ENCODE results near the gene RNGTT.

RNGTT gene

DNA sequence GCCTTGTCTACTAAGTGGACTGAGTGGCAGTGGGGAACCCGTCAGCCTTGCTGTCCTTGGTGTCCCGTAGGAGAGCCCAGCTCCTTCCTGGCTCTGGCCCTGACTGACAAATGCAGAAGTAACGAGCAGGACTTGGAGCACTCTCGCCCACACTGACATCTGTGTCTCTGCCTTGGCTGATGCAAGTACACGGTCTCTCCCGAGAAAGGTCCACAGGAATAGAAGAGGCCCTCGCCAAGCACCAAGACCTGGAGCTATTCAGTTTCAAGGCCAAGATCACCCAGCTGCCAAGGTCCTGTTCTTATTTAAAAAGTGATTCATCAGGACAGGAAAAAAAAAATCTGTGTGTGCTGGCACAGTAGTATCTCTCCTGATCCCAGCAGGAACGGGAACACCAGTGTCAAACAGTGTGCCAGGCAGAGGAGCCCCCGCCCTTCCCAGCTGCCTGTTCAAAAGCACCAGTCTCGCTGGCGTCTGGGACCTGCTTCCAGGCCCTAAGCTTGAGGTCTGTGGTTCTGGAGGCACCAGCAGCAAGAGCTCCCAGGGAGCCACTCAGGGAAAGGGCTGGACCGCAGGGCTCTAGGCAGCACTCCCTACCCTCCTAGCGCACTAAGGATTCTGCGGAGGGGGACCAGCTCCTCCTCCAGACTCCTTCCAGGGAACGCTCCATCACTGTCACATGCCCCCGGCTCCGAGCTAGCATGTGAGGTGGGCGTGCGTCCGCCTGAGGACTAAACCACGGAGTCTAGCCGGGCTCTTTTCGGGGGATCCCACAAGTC lies 376.9 kb downstream of the RNGTT start:
- in situ Hi-C loops (cut with MboI; ENCODE audit: low pct_unique_long_range_greater_than_20kb, low sequenced_read_pairs), result no loop called here
- no peak for DNase-seq

DNA sequence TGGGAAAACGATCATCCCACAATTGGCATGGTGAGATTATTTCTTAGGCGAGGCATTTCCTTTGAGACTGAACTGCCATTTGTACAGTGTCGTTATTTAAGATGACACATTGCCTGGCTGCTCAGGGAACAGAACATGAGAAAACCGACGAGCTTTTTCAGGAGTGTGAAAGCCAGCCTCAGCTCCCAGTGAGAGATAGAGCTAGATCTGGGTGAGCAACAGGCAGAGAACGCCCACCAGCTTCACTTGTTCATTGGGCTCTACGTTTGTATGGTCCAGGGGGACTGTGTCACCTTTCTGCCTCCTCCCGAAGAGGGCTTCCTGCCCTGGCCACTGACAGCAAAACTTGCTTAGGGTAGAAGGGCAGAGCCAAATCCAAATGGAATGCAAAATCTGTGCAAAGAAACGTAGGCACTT lies 378.1 kb downstream of the RNGTT start:
- in situ Hi-C loops (cut with MboI; ENCODE audit: low pct_unique_long_range_greater_than_20kb, low sequenced_read_pairs), result no loop called here
- no peak for DNase-seq

DNA sequence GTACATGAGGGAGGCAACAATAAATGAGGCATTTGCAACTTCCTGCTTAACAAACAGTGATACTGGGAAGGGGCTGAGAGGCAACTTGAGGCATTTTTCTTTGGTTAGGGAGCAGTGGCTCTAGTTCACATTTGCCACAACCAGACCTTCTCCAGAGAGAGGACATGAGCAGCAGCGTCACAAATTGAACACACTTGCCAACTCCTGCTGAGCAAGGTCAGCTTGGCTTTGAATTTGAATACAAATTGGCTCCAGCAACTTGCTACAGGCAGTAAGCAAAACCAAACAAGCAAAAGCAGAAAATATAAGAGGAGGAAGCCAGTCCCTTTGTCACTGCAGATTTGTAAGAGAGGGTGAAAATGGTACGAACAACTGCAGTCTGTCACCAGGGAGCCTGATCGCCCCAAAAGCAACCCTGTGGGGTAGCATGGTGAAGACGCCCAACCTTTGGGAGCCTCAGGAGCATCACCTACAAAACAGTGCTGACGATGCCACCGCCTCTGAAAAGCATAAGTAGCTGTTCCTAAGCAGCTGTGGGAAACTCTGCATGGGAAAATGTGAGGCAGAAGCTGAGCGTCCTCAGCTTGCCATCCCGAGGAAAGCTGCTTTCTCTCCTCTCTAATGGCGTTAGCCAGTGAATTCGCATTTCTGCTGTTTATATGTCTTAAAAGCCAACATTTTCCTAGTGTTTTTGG lies 378.7 kb downstream of the RNGTT start:
- in situ Hi-C loops (cut with MboI; ENCODE audit: low pct_unique_long_range_greater_than_20kb, low sequenced_read_pairs), result no loop called here
- DNase-seq, result no peak

DNA sequence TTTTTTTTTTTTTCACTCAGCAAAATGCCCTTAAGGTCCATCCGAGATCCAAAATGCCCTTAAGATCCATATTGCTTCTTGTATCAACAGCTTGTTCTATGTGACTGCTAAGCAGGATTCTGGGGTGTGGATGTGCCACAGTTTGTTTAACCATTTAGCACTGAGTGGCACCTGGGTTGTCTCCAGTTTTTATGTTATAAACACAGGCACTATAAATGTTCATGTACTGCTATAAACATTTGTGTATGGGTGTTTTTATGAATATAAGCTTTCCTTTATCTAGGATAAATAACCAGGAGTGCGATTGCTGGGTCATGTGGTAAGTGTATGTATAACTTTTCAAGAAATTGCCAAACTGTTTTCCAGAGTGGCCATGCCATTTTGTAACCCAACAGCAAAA lies 386.0 kb downstream of the RNGTT start:
- DNase-seq, result no peak
- in situ Hi-C loops (cut with MboI; ENCODE audit: low pct_unique_long_range_greater_than_20kb, low sequenced_read_pairs), result no loop called here

DNA sequence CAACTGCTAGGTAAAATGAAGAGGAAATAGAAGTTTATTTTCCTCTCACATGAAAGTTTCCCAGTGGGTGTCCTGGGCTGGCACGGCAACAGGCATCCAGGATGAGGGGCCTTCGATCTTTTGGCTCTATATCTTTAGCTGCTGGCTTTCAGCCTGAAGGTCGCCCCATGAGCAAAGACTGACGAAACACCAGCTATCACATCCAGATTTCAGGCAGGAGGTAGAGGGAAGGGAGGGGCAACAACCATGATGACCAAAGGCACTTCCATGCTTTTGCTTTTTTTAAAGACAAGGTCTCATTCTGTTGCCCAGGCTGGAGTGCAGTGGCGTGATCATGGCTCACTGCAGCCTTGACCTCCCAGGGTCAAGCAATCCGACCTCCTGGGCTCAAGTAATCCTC lies 387.9 kb downstream of the RNGTT start:
- in situ Hi-C loops (cut with MboI; ENCODE audit: low pct_unique_long_range_greater_than_20kb, low sequenced_read_pairs), result no loop called here
- no peak for DNase-seq

DNA sequence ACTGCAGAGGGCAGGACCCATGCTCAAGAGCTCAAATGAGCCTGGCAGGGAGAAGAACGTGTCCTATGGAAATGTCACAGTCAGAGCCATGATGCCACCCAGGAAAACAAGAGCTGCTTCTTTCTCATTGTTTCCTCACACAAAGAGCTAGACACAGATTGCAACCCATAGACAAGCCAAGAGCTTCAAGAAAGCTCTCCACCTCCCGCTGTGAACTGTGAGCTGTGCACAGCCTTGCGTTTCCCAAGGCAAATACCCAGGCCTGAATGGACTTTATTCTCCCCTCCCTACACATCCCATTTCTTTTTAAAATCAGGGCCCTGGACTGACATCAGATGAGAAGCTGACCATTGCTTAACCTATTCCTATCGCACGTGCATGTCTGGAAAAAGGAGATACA lies 388.8 kb downstream of the RNGTT start:
- in situ Hi-C loops (cut with MboI; ENCODE audit: low pct_unique_long_range_greater_than_20kb, low sequenced_read_pairs), result no loop called here
- DNase-seq, result no peak

DNA sequence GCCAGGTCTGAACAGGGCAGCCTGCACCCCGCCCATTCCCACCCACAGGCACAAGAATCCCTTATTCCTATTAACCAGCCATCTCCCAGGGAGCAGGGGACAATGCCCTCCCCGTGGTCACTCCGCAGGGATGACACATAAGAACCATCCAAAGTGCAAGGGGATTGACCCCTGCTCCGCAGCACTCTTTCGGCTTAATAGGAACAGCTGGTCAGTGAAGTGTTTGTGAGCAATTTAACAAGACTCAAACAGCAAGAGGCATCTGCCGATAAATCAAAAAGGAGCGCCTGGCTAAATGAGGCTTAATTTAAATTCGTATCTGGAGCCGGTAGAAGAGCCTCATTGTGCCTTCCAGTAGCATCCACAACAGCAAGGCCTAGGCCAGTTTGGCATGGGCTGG lies 389.4 kb downstream of the RNGTT start:
- in situ Hi-C loops (cut with MboI; ENCODE audit: low pct_unique_long_range_greater_than_20kb, low sequenced_read_pairs), result no loop called here
- DNase-seq, result no peak

DNA sequence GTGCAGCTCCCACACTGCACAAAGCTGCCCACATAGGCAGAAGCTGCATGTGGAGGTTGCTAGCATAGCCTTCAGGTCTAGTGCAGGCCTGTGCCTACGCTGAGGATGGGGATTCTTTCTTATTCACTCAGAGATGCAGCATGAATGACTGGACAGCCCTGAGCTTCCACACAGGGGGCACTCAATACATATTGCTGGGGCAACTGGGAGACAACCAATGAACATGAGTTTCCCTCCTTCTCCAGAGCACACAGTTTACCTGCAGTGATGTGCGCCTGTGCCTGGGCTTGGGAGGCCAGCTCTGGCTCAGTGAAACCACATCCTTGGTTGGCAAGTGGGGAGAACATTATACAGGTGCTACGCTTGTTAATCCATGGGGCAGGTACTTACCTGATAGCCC lies 389.9 kb downstream of the RNGTT start:
- in situ Hi-C loops (cut with MboI; ENCODE audit: low pct_unique_long_range_greater_than_20kb, low sequenced_read_pairs), result no loop called here
- DNase-seq, result no peak

DNA sequence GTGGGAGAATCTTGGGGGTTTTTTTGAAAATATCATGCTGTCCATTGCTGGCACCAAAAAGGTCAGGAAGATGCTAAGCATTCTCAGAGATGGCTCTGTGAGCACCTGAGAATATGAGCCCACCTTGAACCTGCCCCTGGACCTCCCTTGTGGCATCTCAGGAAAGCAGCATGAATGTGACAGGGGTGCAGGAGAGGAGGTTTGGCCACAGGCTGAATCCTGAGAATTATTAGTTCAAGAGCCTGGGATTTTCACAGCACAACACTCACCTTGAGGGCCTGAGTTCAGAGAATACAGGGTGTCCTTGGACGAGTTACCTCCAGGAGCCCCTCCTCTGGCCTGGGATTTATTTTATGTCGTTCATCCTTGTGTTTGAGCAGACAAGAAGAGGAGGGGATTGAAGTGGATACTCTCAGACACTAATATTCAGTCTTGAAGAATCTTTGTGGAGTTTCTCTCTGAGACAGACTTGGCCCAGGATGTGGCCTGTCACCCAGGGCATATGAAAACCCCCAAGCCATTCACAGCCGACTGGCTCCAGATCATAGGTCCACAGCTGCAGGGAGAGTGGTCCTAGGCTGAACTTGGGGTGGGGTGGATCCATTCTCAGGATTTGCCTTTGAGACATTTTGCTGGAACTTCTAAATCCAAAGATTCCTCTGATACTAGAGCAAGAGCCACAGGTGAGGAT lies 390.8 kb downstream of the RNGTT start:
- DNase-seq, result no peak
- in situ Hi-C loops (cut with MboI; ENCODE audit: low pct_unique_long_range_greater_than_20kb, low sequenced_read_pairs), result no loop called here

DNA sequence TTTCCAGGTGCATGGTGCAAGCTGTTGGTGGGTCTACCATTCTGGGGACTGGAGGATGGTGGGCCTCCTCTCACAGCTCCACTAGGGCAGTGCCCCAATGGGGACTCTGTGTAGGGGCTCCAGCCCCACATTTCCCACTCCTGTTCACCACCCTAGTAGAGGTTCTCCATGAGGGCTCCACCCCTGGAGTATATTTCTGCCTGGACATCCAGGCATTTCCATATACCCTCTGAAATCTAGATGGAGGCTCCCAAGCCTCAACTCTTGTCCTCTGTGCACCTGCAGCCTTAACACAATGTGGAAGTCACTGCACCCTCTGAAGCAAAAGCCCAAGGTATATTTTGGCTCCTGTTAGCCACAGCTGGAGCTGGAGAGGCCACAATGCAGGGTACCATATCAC lies 393.5 kb downstream of the RNGTT start:
- in situ Hi-C loops (cut with MboI; ENCODE audit: low pct_unique_long_range_greater_than_20kb, low sequenced_read_pairs), result no loop called here
- no peak for DNase-seq

DNA sequence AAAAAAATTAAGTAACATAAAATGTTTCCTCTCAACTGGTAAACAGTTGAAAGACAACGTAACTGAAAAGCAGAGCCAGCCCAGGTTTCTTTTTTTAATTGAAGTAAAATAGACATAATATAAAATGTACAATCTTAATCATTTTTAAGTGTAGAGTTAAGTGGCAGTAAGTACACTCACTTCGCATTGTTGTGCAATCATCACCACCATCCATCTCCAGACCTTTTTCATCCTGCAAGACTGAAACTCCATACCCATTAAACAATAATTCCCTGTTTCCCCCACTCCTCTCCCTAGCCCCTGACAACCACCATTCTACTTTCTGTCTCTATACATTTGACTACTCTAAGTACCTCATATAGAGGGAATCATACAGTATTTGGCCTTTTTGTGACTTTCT lies 395.7 kb downstream of the RNGTT start:
- in situ Hi-C loops (cut with MboI; ENCODE audit: low pct_unique_long_range_greater_than_20kb, low sequenced_read_pairs), result no loop called here
- no peak for DNase-seq

DNA sequence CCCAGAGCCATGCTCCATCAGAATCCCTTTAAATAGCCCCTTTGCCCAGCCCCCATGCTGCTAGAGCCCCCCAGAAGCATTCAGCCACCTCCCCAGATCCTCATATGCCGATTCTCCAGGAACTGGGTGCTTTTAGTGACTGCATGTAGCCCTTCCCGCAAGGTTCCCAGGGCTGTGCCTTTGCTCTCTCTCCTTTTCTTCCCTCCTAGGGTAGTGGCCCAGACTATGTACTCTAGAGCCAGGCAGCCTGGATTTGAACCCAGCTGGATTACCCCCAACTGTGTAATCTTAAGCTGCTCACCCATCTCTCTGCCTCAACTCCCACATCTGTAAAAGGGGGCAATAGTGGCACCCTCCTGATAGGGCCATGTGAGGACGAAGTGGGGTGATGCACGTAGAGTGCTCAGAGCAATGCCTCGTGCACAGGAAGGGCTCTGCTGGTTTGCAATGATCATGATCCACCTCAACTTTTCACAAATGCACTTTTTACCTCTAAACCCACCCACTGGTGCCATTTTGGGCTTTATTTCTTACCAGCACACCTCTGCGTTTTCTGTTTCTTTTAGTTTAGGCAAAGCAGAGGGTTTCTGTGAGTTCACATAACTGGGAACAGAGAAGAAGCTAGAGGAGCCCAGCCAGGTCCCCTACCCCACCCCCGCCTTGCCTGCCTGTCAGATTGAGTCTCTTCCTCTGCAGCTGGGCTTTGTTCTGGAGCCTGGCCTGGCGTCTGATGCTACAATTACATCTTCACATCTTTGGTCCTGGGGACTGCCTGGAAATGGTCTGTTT lies 396.5 kb downstream of the RNGTT start:
- DNase-seq, result no peak
- in situ Hi-C loops (cut with MboI; ENCODE audit: low pct_unique_long_range_greater_than_20kb, low sequenced_read_pairs), result no loop called here

DNA sequence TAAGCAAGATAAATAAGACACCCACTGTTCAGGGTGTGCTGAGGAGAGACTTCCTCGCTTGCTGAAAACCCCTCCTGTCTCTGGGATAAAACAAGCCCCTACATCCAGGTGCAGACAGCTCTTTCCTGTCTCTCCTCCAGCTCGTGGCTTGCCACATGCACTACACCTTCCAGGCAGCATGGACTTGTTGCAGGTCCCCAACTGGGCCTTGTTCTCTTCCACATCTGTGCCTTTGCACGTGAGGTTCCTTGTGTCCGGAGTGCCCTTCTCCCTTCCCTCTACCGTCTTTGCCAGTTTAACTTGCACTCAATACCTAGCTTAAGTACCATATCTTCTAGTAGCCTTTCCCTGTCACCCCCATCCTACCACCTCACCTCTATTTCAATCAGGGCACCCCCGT lies 397.6 kb downstream of the RNGTT start:
- no peak for DNase-seq
- in situ Hi-C loops (cut with MboI; ENCODE audit: low pct_unique_long_range_greater_than_20kb, low sequenced_read_pairs), result no loop called here

DNA sequence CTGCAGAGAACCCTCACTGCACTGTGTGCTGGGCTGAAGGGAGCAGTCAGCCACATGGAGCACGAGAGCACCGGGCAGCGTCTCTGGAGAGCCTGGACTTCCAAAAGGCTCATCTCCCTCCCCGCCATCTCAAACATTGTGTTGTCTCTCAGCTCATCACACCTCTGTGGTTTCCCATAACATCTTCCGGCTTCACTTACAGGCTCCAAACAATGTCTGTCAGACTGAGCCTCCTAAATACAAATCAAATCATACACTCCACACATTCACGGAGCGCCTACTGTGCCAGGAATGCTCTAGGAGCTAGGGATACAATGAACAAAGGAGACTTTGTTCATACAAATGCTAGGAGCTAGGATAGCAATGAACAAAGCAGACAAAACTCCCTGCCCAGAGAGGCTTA lies 398.0 kb downstream of the RNGTT start:
- no peak for DNase-seq
- in situ Hi-C loops (cut with MboI; ENCODE audit: low pct_unique_long_range_greater_than_20kb, low sequenced_read_pairs), result no loop called here

DNA sequence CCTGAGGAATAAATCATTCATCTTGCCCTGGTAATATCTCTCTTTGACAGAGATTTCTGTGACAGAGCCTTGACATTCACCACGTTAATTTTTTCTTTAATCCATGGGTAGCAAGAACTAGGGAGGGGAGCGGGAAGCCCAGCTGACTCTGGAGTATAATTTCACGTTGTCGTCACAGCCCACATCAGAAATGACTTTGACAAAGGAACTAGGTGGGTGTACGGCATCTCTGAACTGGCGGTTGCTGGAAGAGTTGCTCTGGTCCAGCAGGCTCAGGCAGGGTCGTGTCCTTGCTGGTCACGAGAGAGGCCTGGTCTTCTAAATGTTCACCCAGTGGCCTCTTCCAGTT lies 400.2 kb downstream of the RNGTT start:
- no peak for DNase-seq
- in situ Hi-C loops (cut with MboI; ENCODE audit: low pct_unique_long_range_greater_than_20kb, low sequenced_read_pairs), result no loop called here

DNA sequence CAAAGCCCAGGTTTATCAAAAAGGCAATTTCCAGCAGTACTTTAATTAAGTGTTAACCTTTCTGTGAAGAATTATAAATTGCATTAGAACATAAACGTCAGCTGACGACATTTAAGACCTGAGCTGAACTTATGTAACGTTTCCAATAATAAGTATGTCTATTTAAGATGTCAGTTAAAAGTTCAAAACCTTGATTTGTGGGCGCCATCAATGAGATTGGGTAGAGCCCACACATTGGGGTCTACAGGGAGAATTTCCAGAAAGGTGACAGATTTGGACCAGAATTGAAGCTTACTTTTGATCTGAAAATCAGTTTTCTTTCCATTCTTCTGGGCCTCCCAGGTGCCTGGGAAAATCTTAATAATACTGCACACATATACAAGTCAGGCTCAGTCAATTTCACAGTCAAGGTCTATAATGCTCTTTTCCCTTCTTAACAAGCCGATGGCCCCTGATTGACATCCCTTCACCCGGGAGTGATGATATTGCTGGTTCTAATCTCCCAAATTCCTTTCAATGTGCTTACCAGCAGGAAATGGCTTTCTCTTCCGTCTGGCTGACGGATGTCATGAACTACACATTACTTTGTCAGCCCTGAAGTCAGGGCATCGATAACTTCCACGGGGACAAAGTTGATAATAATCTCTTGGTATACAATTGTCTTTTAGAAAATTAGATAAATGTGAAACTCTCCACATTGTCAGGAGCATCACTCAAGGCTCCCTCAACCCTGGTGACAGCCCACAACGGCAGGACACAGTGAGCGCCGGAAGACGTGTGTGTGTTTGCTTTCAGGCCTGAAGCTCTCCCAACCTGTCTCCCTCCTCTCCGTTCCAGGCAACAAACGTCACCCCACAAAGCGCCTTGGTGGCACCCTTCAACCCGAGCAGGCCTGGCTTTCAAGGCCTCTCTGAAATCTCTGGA lies 400.8 kb downstream of the RNGTT start:
- no peak for DNase-seq
- in situ Hi-C loops (cut with MboI; ENCODE audit: low pct_unique_long_range_greater_than_20kb, low sequenced_read_pairs), result no loop called here

DNA sequence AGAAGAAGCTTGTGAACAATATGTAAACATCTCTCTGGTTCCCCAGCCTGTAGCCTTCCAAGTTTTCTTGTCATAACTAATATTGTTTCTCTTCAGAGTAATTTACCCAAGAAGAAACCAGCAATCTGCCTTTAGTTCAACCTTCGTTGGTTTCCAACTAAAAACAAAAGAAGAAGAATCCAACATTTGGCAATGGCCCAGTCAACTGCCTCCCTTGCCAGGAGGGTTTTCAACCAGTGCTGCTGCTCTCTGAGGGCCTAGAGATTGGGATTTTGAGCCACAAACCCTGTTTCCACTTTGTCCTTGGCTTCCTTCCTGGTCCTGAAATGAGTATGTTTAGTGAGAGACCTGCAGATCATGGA lies 401.5 kb downstream of the RNGTT start:
- in situ Hi-C loops (cut with MboI; ENCODE audit: low pct_unique_long_range_greater_than_20kb, low sequenced_read_pairs), result no loop called here
- no peak for DNase-seq

DNA sequence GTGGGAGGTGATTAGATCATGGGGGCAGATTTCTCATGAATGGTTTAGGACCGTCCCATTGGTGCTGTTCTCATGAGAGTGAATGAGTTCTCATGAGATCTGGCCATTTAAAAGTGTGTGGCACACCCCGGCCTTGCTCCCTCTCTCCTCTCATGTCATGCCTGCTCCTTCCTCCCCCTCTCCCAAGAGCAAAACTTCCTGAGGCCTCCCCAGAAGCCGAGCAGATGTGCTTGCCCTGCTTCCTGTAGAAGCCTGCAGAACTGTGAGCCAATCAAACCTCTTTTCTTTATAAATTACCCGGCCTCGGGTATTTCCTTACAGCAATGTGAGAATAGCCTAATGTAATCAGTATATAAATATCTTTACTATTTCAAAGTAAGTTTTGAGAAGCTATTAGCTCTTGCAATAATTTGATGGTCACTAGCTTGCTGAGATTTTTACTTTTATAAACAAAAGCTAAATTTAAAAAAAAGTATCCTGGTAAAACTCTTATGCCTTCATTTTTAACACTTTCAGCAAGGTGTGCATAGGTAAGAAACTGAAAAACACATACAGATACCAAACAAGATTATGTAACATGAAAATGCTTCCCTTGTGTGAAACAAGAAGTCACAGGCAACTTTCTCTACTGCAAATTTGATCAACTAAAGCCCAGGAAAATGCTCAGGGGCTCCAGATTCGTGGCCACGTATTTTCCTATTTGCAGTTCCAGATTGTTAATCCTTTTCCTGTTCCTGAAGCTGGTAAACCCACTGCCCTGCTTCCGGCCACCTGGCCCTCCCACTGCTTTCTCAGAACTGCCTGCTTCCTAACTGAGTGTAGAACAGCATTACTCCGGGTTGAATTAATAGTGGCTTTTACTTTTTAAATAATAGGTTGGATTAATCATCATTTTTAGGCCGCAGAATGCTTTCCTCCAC lies 402.1 kb downstream of the RNGTT start:
- in situ Hi-C loops (cut with MboI; ENCODE audit: low pct_unique_long_range_greater_than_20kb, low sequenced_read_pairs), result no loop called here
- DNase-seq, result peak; percentile 89

All from KBM-7 (cell line).